ENCODE measurements around the gene FBXW5.

- TF ChIP-seq CTCF (IDR thresholded peaks at IDR 0.05) (no peak), POLR2A (IDR thresholded peaks at IDR 0.05) (no peak)
Measured at GRCh38 chr9:136917902-136918301, 26.6 kb downstream of the FBXW5 start.

Measured in uterus (tissue), 2 donors.